HG03558 (cell line): ENCODE results near the gene TPSD1.
"Not testable (repeated sequence)": the region's sequence is repeated elsewhere in the genome, so short reads cannot be mapped to it uniquely, and the experiment has no call there.

Experiments used
- ATAC-seq: cut with Tn5 transposase; IDR thresholded peaks from one replicate; pipeline ENCODE4 v1.9.1; 2021; ENCODE audit warnings: moderate number of reproducible peaks; ENCODE audit not compliant: unreplicated experiment; ENCODE audit errors: extremely low read depth

The TPSD1 gene

DNA sequence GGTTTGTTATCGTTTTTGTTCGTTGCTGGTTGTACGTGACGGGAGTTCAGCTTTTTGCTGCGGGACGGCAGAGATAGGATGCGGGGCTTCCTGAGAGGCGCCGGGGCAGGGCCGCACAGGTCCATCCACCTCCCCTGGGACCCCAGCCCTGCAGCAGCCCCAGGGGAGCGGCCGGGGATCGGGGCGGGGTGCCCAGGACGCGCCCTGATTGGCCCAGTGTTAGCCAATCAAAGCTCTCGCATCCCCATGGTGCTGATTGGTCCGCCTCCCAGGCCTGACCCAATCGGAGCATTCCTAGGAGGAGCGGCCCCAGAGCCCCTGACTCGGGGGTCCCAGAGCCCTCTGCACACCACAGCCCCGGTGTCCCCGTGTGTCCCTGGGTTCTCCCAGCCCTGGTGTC, 17.0 kb upstream of the TPSD1 start:
- ATAC-seq = not testable (repeated sequence)

DNA sequence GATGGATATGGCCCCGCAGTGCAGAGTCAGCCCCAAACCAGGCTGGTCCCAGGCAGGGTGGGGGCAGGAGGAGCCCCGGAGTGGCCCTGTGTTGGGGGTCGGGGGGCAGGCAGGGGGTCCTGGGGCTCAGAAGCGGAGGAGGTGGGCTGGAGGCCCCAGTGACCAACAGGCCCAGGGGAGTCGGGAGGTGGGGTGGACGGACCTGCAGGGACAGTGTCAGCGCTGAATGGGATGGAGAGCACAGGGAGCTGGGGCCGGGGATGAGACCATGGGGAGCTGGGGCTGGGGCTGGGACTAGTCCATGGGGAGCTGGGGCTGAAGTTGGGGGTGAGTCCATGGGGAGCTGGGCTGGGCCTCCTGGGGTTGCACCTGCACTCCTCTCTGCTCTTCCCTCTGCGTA, 16.3 kb upstream of the TPSD1 start:
- not testable (repeated sequence) for ATAC-seq

DNA sequence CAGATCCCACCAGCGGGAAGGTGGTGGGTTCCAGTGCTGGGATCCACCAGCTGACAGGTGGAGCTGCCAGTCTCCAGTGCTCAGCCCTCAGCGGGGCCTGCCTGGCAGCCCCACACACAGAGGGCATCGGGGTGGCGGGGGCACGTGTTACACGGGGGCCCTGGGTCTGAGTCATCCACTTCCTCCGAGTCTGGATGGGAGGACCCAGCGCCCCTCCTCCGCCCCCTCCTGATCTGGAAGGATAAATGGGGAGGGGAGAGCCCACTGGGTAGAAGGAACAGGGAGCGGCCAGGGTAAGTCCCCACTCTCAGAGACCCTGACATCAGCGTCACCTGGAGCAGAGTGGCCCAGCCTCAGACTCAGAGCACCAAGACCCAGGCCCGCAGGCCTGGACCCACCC, 15.4 kb upstream of the TPSD1 start, which contains the start of gene TPSAB1:
Gene TPSAB1, plus strand, starts transcription at position 270 of the 400 bp plus-strand sequence. CDS start 234 bp downstream, outside the sequence.
- ATAC-seq = not testable (repeated sequence)

DNA sequence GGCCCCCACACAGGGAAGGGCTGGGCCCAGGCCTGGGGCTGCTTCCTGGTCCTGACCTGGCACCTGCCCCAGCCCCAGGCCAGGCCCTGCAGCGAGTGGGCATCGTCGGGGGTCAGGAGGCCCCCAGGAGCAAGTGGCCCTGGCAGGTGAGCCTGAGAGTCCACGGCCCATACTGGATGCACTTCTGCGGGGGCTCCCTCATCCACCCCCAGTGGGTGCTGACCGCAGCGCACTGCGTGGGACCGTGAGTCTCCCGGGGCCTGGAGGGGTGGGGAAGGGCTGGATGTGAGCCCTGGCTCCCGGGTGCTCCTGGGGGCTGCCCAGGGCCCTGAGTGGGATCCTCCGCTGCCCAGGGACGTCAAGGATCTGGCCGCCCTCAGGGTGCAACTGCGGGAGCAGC, 14.8 kb upstream of the TPSD1 start:
- not testable (repeated sequence) for ATAC-seq

DNA sequence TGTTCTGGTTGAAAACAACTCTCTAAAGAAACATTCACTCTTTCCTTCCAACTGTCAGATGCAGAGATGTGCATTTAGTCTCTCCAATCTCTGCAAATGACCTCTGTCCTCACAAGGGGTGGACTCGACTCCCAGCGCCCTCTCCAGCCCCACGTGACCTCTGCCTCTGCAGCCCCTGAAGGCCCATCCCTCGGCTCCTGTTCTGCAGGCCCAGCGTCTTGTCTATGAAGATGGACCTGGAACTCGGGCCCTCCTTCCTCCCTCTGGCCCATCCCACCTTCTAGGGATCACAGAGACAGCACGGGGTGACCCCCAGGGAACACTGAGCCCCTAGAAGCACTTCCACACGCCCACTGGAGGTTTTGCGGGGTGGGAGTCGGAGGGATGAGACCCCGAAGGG, 12.5 kb upstream of the TPSD1 start:
- ATAC-seq = not testable (repeated sequence)

DNA sequence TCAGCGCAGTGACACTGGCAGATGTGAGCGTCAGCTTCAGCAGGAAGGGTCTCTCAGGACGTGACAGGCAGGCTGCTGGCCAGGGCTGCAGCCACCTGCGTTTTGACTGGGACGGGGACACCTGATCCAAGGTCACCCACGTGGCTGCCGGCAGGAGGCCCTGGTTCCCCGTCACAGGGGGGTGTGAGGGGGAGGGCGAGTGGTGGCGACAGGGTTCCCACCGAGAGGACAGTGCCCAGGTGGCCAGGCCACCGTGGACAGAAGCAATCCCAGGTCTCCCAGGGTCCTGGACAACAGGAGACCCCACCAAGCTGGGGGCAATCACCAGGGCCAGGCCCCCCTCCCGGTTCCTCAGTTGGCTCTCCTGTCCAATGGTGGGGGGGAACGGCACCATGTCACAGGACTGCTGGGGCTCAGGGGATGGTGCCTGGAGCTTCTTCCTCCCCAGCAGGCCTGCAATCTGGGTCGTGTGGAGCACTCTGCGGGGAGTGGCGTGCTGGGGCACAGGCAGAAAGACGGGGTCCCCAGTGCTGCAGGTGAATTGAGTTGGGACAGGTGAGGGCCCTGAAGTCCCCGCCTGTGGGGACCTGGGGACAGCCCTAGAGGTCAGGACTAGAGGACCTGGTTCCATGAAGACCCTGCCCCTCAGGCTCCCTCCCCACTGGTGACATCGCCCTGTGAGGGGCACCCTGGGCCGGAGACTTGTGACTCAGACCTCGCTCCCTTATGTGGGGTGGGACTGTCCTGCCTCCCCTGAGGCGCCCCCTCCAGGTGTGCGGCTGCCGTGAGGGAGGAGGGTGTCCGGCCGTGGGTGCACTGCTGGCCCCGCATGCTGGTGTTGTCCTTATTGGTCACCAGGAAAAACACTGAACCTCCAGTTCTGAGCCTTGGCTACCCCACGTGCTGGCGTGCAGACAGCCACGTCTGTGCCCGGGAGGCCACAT, 11.7 kb upstream of the TPSD1 start:
- not testable (repeated sequence) for ATAC-seq

DNA sequence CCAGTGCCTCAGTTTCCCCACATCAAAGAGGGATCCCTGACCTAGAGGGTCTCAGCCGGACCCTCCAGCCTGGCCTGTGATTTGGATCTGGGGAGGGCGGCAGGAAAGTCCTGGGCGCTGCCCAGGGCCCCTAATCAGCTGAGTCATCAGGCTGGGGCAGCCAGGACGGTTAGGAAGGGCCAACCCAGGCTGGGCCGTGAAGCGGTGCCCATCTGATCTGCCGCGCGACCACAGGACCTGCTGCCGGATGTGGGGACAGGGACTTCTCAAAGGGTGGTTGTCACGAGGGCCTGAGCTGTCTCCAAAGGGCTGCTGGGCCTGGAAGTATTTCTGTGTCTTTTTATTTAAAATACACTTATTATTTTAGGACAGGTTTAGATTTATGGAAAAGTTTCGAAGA, 11.0 kb upstream of the TPSD1 start:
- no peak for ATAC-seq

DNA sequence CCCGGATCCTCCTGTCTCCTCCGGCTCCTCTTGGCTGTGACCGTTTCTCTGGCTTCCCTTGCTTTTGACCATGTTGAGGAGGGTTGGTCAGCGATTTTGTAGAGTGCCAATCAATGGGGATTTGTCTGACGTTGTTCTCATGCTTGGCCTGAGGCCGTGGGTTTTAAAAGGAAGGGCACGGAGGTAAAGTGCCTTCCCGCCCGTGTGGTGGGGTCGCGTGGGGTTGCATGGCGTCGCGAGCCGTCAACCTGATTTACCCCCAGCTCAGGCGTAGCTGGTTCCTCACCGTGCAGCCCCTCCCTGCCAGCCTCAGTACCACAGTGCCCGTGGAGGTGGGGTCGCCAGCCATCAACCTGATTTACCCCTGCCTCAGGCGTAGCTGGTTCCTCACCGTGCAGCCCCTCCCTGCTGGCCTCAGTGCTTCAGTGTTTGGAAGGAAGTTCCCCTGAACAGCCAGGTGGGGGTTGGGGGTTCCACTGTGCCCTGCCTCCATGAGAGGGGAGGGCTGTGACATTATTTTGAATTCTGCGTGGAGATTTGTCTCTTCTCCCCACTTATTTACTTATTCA, 10.3 kb upstream of the TPSD1 start:
- ATAC-seq = no peak

DNA sequence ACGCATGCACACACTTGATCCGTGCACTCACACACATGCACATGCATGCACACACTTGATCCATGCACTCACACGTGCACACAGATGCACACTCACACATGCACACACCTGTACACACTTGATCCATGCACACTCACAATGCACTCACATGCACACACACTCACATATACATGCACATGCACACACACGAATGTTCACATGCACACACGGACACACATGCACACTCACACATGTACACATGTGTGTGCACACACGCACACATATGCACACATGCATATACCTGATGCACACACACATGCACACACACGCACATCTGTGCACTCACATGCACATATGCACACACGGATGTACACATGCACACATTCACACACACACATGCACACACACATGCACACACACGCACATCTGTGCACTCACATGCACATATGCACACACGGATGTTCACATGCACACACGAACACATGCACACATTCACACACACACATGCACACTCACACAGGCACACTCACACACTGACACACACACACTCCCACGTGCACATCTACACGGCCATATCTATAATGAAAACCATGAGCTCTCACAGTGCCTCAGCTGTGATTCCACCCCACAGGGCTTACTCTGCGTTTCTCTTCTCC, 7.8 kb upstream of the TPSD1 start:
- not testable (repeated sequence) for ATAC-seq

DNA sequence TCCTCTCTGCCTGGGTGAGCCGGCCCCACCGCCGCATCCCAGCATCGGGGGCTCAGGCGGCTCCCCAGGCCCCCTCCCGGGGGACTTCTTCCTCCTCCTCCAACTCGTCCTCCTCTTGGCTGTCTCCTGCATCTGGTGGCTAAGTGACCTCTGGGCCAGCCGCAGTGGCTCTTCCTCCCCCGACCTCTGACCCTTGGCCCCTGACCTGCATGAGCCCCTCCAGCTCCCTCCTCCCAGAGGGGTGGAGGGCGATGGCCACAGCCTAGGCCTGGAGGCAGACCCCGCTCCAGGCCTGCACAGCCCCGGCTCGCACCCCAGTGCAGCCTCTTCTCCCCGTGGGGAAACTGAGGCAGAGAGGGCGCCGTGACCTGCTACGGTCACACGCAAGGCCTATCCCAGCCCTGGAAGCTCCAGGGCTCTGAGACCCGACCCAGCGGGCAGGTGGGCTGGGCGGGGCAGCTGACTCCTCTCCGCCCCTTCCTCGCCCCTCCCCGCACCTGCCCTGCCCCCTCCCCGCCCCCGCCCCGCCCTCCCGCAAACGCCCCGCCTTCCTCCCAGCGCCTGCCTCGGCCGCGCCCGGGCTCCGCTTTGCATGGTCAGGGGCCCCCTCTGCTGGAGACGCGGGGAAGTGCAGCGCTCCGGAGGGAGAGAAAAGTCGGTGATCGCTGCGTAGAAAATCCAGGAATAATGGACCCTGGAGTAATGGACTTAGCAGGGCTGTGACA, 6.7 kb upstream of the TPSD1 start:
- ATAC-seq = not testable (repeated sequence)

DNA sequence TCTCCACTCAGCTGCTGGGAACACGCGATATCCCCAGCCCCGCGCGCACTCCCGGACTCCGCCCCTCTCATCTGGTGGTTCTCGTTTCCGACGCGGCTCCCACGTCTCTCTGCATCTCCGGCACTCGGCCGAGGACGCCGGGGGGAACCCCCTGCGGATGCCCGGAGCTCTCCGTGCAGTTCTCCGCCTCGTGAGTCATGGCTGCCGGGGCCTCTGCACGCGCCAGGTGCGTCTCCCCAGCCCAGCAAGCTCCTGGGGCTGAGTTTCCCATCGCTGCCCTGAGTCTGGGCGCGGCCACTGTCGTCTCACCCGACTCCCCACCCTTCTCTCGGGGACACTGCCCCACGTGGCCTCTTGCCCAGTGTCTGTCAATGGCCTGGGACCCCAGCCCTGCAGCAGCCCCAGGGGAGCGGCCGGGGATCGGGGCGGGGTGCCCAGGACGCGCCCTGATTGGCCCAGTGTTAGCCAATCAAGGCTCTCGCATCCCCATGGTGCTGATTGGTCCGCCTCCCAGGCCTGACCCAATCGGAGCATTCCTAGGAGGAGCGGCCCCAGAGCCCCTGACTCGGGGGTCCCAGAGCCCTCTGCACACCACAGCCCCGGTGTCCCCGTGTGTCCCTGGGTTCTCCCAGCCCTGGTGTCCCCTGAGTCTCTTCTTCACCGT, 2.0 kb upstream of the TPSD1 start:
- ATAC-seq = not testable (repeated sequence)

DNA sequence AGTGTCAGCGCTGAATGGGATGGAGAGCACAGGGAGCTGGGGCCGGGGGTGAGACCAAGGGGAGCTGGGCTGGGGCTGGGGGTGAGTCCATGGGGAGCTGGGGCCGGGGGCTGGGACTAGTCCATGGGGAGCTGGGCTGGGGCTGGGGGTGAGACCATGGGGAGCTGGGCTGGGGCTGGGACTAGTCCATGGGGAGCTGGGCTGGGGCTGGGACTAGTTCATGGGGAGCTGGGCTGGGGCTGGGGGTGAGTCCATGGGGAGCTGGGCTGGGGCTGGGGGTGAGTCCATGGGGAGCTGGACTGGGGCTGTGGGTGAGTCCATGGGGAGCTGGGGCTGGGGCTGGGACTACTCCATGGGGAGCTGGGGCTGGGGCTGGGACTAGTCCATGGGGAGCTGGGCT, 1.0 kb upstream of the TPSD1 start:
- not testable (repeated sequence) for ATAC-seq

DNA sequence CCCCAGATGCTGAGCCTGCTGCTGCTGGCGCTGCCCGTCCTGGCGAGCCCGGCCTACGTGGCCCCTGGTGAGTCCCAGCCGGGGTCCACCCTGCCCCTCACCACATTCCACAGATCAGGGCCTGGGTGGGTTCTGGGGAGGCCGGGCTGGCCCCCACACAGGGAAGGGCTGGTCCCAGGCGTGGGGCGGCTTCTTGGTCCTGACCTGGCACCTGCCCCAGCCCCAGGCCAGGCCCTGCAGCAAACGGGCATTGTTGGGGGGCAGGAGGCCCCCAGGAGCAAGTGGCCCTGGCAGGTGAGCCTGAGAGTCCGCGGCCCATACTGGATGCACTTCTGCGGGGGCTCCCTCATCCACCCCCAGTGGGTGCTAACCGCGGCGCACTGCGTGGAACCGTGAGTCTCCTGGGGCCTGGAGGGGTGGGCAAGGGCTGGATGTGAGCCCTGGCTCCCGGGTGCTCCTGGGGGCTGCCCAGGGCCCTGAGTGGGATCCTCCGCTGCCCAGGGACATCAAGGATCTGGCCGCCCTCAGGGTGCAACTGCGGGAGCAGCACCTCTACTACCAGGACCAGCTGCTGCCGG, 516 bp downstream of the TPSD1 start:
- ATAC-seq = not testable (repeated sequence)

DNA sequence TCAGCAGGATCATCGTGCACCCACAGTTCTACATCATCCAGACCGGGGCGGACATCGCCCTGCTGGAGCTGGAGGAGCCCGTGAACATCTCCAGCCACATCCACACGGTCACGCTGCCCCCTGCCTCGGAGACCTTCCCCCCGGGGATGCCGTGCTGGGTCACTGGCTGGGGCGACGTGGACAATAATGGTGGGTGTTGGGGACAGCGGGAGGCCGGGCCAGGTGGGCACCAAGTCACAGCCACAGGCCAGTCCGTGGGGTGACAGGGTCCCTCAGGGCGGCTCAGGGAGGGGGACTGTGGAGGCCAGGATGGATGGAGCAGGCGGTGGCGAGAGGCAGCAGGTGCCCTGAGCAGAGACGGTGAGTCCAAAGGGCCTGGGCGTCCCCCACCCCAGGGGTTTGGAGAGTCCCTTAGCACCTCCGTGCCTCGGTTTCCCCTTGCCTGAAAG, 1.0 kb downstream of the TPSD1 start:
- no peak for ATAC-seq

DNA sequence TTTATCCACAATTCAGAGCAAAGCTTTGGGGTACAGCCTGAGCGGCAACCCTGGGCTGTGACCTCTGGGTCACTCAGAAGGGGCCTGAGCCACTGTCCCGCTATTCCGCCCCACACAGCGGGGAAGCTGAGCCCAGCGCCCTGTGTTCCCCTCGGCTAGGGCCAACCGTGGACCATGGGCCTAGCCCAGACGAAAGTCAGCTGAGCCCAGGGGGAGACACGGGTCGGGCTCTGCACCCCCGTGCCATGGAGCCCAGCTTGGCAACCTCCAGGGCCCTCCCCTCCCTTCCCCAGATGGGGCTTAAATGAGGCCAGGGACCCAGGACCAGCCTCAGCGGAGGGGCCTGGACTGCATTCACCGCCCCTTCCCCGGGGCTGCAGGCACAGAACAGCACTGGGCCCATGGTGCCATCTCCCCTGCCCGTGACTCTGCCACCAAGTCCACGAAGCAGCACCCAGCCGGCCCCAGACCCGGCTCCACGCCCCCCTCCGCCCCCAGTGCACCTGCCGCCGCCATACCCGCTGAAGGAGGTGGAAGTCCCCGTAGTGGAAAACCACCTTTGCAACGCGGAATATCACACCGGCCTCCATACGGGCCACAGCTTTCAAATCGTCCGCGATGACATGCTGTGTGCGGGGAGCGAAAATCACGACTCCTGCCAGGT, 1.8 kb downstream of the TPSD1 start:
- ATAC-seq = no peak

DNA sequence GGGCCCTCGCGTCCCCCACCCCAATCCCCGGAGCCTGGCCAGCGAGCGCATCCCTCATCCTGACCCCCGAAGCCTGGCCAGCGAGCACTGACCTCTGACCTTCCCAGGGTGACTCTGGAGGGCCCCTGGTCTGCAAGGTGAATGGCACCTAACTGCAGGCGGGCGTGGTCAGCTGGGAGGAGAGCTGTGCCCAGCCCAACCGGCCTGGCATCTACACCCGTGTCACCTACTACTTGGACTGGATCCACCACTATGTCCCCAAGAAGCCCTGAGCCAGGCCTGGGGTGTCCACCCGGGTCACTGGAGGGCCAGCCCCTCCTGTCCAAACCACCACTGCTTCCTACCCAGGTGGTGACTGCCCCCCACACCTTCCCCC, 2.3 kb downstream of the TPSD1 start:
- ATAC-seq = no peak

DNA sequence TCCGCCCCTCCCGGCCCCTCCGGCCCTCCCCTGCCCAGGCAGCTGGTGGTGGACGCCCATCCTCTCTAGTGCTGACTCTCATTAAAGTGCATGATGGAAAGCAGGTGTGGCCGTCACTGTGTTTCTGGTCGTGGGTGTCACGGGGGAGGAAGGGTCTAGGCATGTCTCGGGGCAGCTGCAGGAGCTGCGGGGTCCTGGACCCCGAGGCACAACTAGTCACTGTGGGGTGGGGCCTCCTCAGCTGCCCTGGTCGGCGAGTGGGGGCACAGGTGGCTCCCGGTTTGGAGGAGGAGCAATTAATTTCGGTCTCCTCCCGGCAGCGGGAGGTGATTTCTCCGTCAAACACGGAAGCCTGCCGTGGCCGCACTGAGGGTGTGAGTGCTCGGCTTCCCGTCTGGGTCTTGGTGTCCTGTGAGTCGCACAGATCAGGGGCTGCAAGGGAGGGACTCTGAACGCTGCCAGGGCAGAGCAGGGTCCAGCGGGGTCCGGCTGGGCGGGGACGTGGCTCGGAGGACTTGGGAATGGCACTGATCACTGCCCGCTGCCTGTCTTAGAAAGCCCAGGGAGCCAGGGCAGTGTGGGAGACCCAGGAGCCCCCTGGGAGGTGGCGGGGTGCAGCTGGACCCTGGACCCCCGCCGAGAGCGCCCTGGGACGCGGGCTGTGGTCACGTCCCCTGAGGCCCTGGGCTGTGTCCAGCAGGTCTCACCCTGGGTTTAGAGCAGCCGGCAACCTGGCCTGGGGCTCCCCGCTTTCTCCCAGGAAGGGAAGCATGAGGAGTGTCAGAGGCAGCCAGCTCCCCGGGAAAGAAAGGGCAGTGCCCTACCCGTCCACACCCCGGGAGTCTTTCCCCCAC, 3.3 kb downstream of the TPSD1 start:
- no peak for ATAC-seq

DNA sequence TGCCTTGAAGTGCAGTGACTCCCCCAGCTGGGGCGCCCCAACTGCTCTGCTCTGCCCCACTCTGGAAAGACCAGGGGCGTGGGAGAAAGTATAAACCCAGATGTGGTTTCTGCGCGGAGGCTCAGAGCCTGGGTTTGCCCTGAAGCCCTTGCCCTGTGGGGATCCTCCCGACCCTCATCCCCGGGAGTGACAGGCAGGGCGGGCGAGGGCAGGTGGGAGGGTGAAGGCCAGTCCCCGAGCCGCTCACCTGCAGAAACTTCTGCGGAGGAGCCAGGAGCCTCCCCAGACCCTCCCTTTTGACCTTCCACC, 3.8 kb downstream of the TPSD1 start:
- ATAC-seq = no peak
